K562 (cell line): ENCODE measurements around the gene SLC44A2. TPM values are rescaled to one million over a fixed set of nuclear protein-coding genes. Genes with fewer than 3 reads are reported as not detected.

Experiments used
- BCL6 ChIP-seq: fragments of 250-450 bp; sonication (Bioruptor Pico); IDR thresholded peaks from 2 replicates; pipeline ENCODE4 v1.4.0; 2020
- BDP1 ChIP-seq: IDR thresholded peaks from 3 replicates; pipeline ENCODE4 v1.6.1; 2011; ENCODE audit not compliant: insufficient read length, insufficient read depth
- CTBP1 ChIP-seq: fragments of 450-650 bp; IDR thresholded peaks from 2 replicates; pipeline ENCODE4 v1.6.1; 2016; ENCODE audit warnings: borderline replicate concordance
- FOXK1 ChIP-seq: sonication (generic); formaldehyde crosslinking; IDR thresholded peaks from 2 replicates; pipeline ENCODE4 v1.8.0; 2022; ENCODE audit warnings: missing genetic modification reagents, mild to moderate bottlenecking, borderline replicate concordance
- IRF9 ChIP-seq: fragments of 450-650 bp; IDR thresholded peaks from 2 replicates; pipeline ENCODE4 v1.6.1; 2016; ENCODE audit warnings: missing biosample characterization, missing genetic modification characterization
- MAFF ChIP-seq: IDR thresholded peaks from 2 replicates; pipeline ENCODE4 v1.6.1; 2012; ENCODE audit warnings: low read length, improper control_type of control experiment
- MAZ ChIP-seq, 2 experiments: fragments of 450-650 bp in 1 of 2; sonication (generic) in 1 of 2; formaldehyde crosslinking; IDR thresholded peaks in 1 of 2; conservative IDR thresholded peaks in 1 of 2; 2 replicates each; pipeline versions ENCODE4 v1.4.0 to v1.5.0; 2020; ENCODE audit warnings: mild to moderate bottlenecking in 1 of 2, missing genetic modification reagents in 1 of 2
- PKNOX1 ChIP-seq: fragments of 450-650 bp; IDR thresholded peaks from 2 replicates; pipeline ENCODE4 v1.6.1; 2016
- POU5F1 ChIP-seq: fragments of 150-350 bp; IDR thresholded peaks from 2 replicates; pipeline ENCODE4 v1.6.1; 2014; ENCODE audit warnings: borderline replicate concordance, low read length, low read depth, mild to moderate bottlenecking; ENCODE audit not compliant: partially characterized antibody
- SAP30 ChIP-seq: fragments of 200-600 bp; sonication (generic); IDR thresholded peaks from 2 replicates; pipeline ENCODE4 v1.6.1; 2012; ENCODE audit warnings: borderline replicate concordance, low read depth, mild to moderate bottlenecking, moderate library complexity, low read length, control low read depth, inconsistent platforms; ENCODE audit not compliant: insufficient read depth, poor library complexity, severe bottlenecking
- SRF ChIP-seq, 2 experiments: fragments of 250-450, 450-650 bp in 1 of 2; sonication (Bioruptor Pico) in 1 of 2; sonication (generic) in 1 of 2; formaldehyde crosslinking; IDR thresholded peaks; 2 replicates each; pipeline versions ENCODE4 v1.5.0 to v1.5.1; 2020 to 2022; ENCODE audit warnings: mild to moderate bottlenecking in 1 of 2, missing genetic modification reagents in 1 of 2
- ZNF197 ChIP-seq: fragments of 200-800 bp; sonication (Bioruptor generic); IDR thresholded peaks from 2 replicates; pipeline ENCODE4 v1.6.1; 2016; ENCODE audit warnings: low read depth, missing genetic modification characterization, missing compliant biosample characterization
- ZNF212 ChIP-seq: fragments of 450-650 bp; formaldehyde crosslinking; IDR thresholded peaks from 2 replicates; pipeline ENCODE4 v1.4.0; 2020; ENCODE audit warnings: mild to moderate bottlenecking
- polyA plus RNA-seq, 8 experiments: library from polyadenylated mRNA; depleted of rRNA in 4 of 8; stranded (reverse) in 5 of 8; unstranded in 3 of 8; fragments of >200 nt; fragmentation: Nextera tagmentation in 2 of 8; fragmentation: Illumina TruSeq in 1 of 8; extraction: Ambion mirVana in 2 of 8; extraction: Trizol in 1 of 8; gene quantifications; 2 replicates each; pipeline versions ENCODE4 v1.2.1 to v1.2.3, GENCODE V29; 2011 to 2014; ENCODE audit warnings: inconsistent platforms in 1 of 8, missing spikeins in 1 of 8
- total RNA-seq, 7 experiments: library from RNA; depleted of rRNA in 6 of 7; stranded (reverse); fragments of >200 nt in 6 of 7; fragmentation: Illumina TruSeq in 2 of 7; extraction: Trizol in 2 of 7; gene quantifications; 2 replicates each; pipeline versions ENCODE4 v1.2.1 to v1.2.3, GENCODE V29; 2011 to 2021; ENCODE audit warnings: low replicate concordance in 1 of 7

SLC44A2 gene
- total and polyA plus RNA-seq, 9 of the 15 experiments (the other 6 are each of a cell fraction or from before 2014, with no cell fraction given), result 1.1 to 34.2 (median 8.1) TPM

- TF ChIP-seq MAZ (CRISPR knock-in tag; conservative IDR thresholded peaks at IDR 0.05 in 1 of 2, IDR thresholded peaks at IDR 0.05 in 1 of 2) (peak; percentile 81 to 92), SRF (CRISPR knock-in tag; IDR thresholded peaks at IDR 0.05) (no peak; a peak in 1 of 4 replicates), POU5F1 (peak; percentile 100), BDP1 (no peak), CTBP1 (peak; percentile 72), IRF9 (tag) (no peak), PKNOX1 (peak; percentile 77), BCL6 (CRISPR knock-in tag) (peak; percentile 56; the same call in 1 of the 2 replicates), ZNF197 (CRISPR knock-in tag) (peak; percentile 67; the same call in 1 of the 2 replicates), MAFF (no peak), SAP30 (peak; percentile 87), ZNF212 (CRISPR knock-in tag) (0 out of 2 replicates have a peak, but pooled peaks have one; percentile 34), FOXK1 (CRISPR knock-in tag) (peak; percentile 97)
Observed at GRCh38 chr19:10653732-10654609, 28.6 kb downstream of the SLC44A2 start, which contains the start of gene ILF3 (continued).
